Measurements from ENCODE around the gene TNXB.

- TF ChIP-seq POLR2A (IDR thresholded peaks at IDR 0.05) (no peak), CTCF (IDR thresholded peaks at IDR 0.05) (no peak)
Measured at GRCh38 chr6:32139590-32139989, 30.5 kb upstream of the TNXB start.
